ENCODE data around the gene PXYLP1. TPM values are rescaled to one million over a fixed set of nuclear protein-coding genes. Genes with fewer than 3 reads are reported as not detected.

The PXYLP1 gene
- total RNA-seq, 1 donor from 2014 or later = 21.2 TPM

GRCh38 chr3:141307351-141308059 is 75.9 kb downstream of the PXYLP1 start:
- Mint-ChIP-seq H3K27me3 (ENCODE audit: unreplicated experiment) (no peaks in the 10 kb centered on the region), H3K4me3 (ENCODE audit: unreplicated experiment) (no peak overlapping the region), H3K9me3 (ENCODE audit: unreplicated experiment) (no peaks in the 10 kb centered on the region), H3K36me3 (ENCODE audit: unreplicated experiment) (no peaks in the 10 kb centered on the region), H3K27ac (ENCODE audit: unreplicated experiment) (no peak overlapping the region), H3K4me1 (ENCODE audit: unreplicated experiment) (peaks cover 40% of the 10 kb centered on the region)
- DNase-seq (ENCODE audit: extremely low spot score, unreplicated experiment) = no peak
- TF ChIP-seq CTCF (IDR thresholded peaks at IDR 0.05) = no peak

- no peak for DNase-seq (ENCODE audit: extremely low spot score, unreplicated experiment)
- no peak overlapping the region for H3K4me3 Mint-ChIP-seq (ENCODE audit: unreplicated experiment)
- peak; percentile 49 for TF ChIP-seq CTCF (IDR thresholded peaks at IDR 0.05)
- no peak overlapping the region for H3K27ac Mint-ChIP-seq (ENCODE audit: unreplicated experiment)
- H3K9me3 Mint-ChIP-seq (ENCODE audit: unreplicated experiment) = no peaks in the 10 kb centered on the region
- no peaks in the 10 kb centered on the region for H3K36me3 Mint-ChIP-seq (ENCODE audit: unreplicated experiment)
- H3K27me3 Mint-ChIP-seq (ENCODE audit: unreplicated experiment) = no peaks in the 10 kb centered on the region
- peaks cover 35% of the 10 kb centered on the region for H3K4me1 Mint-ChIP-seq (ENCODE audit: unreplicated experiment)
Observed at GRCh38 chr3:141308588-141309218, 77.1 kb downstream of the PXYLP1 start.

DNA sequence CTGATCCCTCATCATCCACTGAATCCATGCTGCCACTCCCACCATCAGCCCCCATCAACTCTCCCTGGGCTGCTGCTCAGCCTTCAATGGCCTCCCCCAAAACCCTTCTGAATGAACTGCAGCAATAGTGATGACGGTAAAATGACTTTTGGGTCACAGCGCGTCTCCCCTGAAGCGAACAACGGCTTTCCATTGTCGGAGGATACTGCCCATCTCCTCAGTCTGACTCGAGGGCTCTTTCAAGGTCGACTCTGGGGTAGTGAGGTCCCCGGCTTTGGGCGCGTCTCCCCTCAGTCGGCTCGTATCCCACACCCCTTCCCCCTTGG is 79.5 kb downstream of the PXYLP1 start:
- Mint-ChIP-seq H3K27ac (ENCODE audit: unreplicated experiment) (peak overlapping the region; percentile 94), H3K4me3 (ENCODE audit: unreplicated experiment) (peak overlapping the region; percentile 97), H3K9me3 (ENCODE audit: unreplicated experiment) (no peaks in the 10 kb centered on the region), H3K4me1 (ENCODE audit: unreplicated experiment) (peaks cover 25% of the 10 kb centered on the region), H3K27me3 (ENCODE audit: unreplicated experiment) (no peaks in the 10 kb centered on the region), H3K36me3 (ENCODE audit: unreplicated experiment) (no peaks in the 10 kb centered on the region)
- TF ChIP-seq CTCF (IDR thresholded peaks at IDR 0.05) = no peak
- no peak for DNase-seq (ENCODE audit: extremely low spot score, unreplicated experiment)

- no peaks in the 10 kb centered on the region for H3K9me3 Mint-ChIP-seq (ENCODE audit: unreplicated experiment)
- peak; percentile 83 for TF ChIP-seq CTCF (IDR thresholded peaks at IDR 0.05)
- H3K27me3 Mint-ChIP-seq (ENCODE audit: unreplicated experiment) = no peaks in the 10 kb centered on the region
- H3K27ac Mint-ChIP-seq (ENCODE audit: unreplicated experiment) = peak overlapping the region; percentile 94
- DNase-seq (ENCODE audit: extremely low spot score, unreplicated experiment) = peak; percentile 99
- H3K36me3 Mint-ChIP-seq (ENCODE audit: unreplicated experiment) = no peaks in the 10 kb centered on the region
- H3K4me3 Mint-ChIP-seq (ENCODE audit: unreplicated experiment) = peak overlapping the region; percentile 97
- H3K4me1 Mint-ChIP-seq (ENCODE audit: unreplicated experiment) = peaks cover 23% of the 10 kb centered on the region
Observed at GRCh38 chr3:141311496-141312353, 80.1 kb downstream of the PXYLP1 start.

All from osteocyte (in vitro differentiated cells).